Natural killer cell (primary cell): ENCODE measurements around the gene MAP1LC3B2. TPM values are rescaled to one million over a fixed set of nuclear protein-coding genes. Genes with fewer than 3 reads are reported as not detected.

Experiments used
- ATAC-seq, 3 donors: fragments of 150-1000 bp in 2 of 3; fragments of 200-7000 bp in 1 of 3; cut with Tn5 transposase; 1 replicate in 1 of 3; 2 replicates in 2 of 3; pipeline ENCODE4 v1.10.0; 2021; ENCODE audit warnings: mild to moderate bottlenecking in 2 of 3, moderate library complexity in 2 of 3
- DNase-seq, 2 donors: peaks; one replicate each; pipeline versions ENCODE4 v3.0.0 to v3.0.0-alpha.2; 2013 to 2021; ENCODE audit warnings: mixed read lengths in 1 of 2
- H3K27ac ChIP-seq: one replicate; pipeline ENCODE4 v1.5.1; 2013; ENCODE audit warnings: mild to moderate bottlenecking, low read length
- H3K27me3 ChIP-seq: one replicate; pipeline ENCODE4 v1.6.1; 2013; ENCODE audit warnings: low read length; ENCODE audit not compliant: control insufficient read depth, insufficient read depth
- H3K36me3 ChIP-seq: one replicate; pipeline ENCODE4 v1.6.1; 2013; ENCODE audit warnings: low read length; ENCODE audit not compliant: control insufficient read depth, insufficient read depth
- H3K4me1 ChIP-seq: one replicate; pipeline ENCODE4 v1.6.1; 2013; ENCODE audit warnings: low read length; ENCODE audit not compliant: control insufficient read depth, insufficient read depth
- H3K4me3 ChIP-seq: one replicate; pipeline ENCODE4 v1.5.1; 2013; ENCODE audit warnings: low read length
- H3K9me3 ChIP-seq: one replicate; pipeline ENCODE4 v1.6.1; 2013; ENCODE audit warnings: low read length; ENCODE audit not compliant: control insufficient read depth, insufficient read depth
- H3K27ac Mint-ChIP-seq, 2 donors: one replicate each; pipeline ENCODE4 v1.8.0; 2022; ENCODE audit warnings: mild to moderate bottlenecking in 2 of 2, mixed read lengths in 2 of 2, moderate library complexity in 1 of 2
- H3K27me3 Mint-ChIP-seq, 2 donors: one replicate each; pipeline ENCODE4 v1.8.0; 2022; ENCODE audit warnings: low read depth in 2 of 2, mixed read lengths in 2 of 2
- H3K36me3 Mint-ChIP-seq: one replicate; pipeline ENCODE4 v1.8.0; 2022; ENCODE audit warnings: mixed read lengths
- H3K4me1 Mint-ChIP-seq, 2 donors: one replicate each; pipeline ENCODE4 v1.8.0; 2022; ENCODE audit warnings: mixed read lengths in 2 of 2
- H3K4me3 Mint-ChIP-seq: one replicate; pipeline ENCODE4 v1.8.0; 2022; ENCODE audit warnings: mild to moderate bottlenecking, moderate library complexity, mixed read lengths
- H3K9me3 Mint-ChIP-seq, 2 donors: one replicate each; pipeline ENCODE4 v1.8.0; 2022; ENCODE audit warnings: mixed read lengths in 2 of 2
- WGBS: methylation state at CpG from one replicate; pipeline ENCODE4 v1.1.7; 2013; ENCODE audit warnings: missing lambda C conversion rate; ENCODE audit not compliant: insufficient coverage; 5-methylcytosine and 5-hydroxymethylcytosine counted together
- intact Hi-C: fragments of 100-400 bp; cut with micrococcal nuclease; formaldehyde crosslinking; loops from one replicate; pipeline ENCODE4 v1.14.2; 2022
- total RNA-seq, 4 donors: library from RNA; stranded (reverse); fragments of 120-200 nt in 1 of 4; gene quantifications; one replicate each; pipeline versions ENCODE4 v1.2.3 to v1.2.4, GENCODE V29; 2013 to 2022
- TF ChIP-seq, protein P1 (sequence below): fragments of 200-600 bp; IDR thresholded peaks from one replicate; pipeline ENCODE4 v1.8.0; 2022; ENCODE audit warnings: antibody characterized with exemption

Gene MAP1LC3B2
- total RNA-seq, 3 donors from 2014 or later (not counting 1 experiment from before 2014, with no cell fraction given), result 1.5 to 3.7 (median 3.3) TPM

DNA sequence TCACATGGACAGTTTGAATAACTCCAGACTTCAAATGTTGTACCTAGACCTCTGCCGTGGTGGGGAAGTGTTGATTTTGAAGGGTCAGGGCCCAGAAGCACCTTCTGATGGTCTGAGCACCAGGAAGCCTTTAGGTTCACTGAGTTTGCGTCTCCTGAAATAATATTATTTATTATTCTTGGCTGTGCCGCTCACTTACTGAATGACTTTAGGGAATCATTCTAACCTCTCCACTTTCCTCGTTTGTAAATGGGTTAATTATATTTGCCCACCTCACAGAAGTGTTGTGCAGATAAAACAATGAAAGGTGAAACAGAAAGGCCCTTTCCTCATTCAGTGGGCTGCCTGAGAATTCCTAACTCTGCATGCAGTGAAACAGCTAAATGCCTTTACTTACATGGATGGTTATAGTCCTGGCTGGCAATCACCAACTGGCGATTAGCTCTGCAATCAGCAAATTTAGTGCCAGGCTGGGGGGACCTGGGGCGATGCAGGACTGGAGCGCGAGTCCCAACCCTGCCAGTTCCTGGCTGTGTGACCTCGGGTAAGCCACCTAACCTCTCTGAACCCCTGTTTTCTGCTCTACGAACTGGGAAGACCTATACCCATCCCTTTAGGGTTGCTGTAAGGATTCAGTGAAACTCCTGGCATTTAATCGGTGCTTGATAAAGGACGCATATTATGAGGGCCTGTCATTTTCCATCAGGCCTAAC is 57.5 kb downstream of the MAP1LC3B2 start:
- Histone ChIP-seq H3K4me1 (no peaks in the 10 kb centered on the region), H3K36me3 (no peaks in the 10 kb centered on the region), H3K27me3 (no peaks in the 10 kb centered on the region), H3K4me3 (no peak overlapping the region), H3K9me3 (no peaks in the 10 kb centered on the region), H3K27ac (no peak overlapping the region)
- H3K27ac Mint-ChIP-seq, result no peak overlapping the region
- H3K9me3 Mint-ChIP-seq, result no peaks in the 10 kb centered on the region
- H3K4me1 Mint-ChIP-seq, result no peaks in the 10 kb centered on the region
- H3K27me3 Mint-ChIP-seq, result peaks cover 3 to 9% of the 10 kb centered on the region in 2 donors
- 86% methylated on average over 11 of the region's 12 CpGs for WGBS
- DNase-seq (no peak), ATAC-seq (no peak)
- intact Hi-C loops, result no loop called here
- H3K36me3 Mint-ChIP-seq, result no peaks in the 10 kb centered on the region
- no peak overlapping the region for H3K4me3 Mint-ChIP-seq
- TF ChIP-seq, protein P1, sequence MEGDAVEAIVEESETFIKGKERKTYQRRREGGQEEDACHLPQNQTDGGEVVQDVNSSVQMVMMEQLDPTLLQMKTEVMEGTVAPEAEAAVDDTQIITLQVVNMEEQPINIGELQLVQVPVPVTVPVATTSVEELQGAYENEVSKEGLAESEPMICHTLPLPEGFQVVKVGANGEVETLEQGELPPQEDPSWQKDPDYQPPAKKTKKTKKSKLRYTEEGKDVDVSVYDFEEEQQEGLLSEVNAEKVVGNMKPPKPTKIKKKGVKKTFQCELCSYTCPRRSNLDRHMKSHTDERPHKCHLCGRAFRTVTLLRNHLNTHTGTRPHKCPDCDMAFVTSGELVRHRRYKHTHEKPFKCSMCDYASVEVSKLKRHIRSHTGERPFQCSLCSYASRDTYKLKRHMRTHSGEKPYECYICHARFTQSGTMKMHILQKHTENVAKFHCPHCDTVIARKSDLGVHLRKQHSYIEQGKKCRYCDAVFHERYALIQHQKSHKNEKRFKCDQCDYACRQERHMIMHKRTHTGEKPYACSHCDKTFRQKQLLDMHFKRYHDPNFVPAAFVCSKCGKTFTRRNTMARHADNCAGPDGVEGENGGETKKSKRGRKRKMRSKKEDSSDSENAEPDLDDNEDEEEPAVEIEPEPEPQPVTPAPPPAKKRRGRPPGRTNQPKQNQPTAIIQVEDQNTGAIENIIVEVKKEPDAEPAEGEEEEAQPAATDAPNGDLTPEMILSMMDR, result no peak

DNA sequence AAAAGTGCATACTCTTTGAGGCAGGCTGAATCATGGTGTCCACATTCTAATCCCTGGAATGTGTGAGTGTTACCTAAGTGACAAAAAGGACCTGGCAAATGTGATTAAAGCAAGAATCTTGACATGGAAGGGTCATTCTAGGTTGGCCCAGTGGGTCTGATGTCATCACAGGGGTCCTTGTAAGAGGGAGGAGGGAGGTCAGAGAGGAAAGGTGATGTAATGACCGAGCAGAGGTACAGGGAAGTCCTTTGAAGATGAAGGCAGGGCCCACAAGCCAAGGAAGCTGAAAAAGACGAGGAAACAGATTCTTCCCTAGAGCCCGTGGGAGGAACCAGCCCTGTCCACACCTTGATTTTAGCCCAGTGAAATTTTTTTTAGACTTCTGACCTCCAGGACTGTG is 60.1 kb downstream of the MAP1LC3B2 start:
- 77% methylated on average over 3 of the region's 3 CpGs for WGBS

DNA sequence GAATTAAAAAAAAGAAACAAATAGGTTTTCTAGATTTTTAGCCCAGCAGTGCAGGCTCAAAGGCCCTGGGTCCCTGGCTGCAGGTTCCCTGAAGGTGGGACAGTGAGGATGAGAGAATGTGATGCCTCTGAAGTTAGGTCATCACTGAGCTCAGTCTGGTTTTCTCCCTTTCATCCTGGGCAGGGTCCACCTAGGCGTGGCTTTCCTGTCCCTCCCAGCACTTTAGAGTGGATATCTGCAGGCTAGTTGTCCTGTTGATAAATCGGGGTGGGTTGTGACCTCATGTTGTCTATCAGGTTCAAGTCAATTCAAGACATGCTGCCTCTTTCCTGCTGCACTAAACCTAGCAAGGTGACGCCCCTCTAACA is 60.9 kb downstream of the MAP1LC3B2 start:
- H3K4me3 Mint-ChIP-seq, result no peak overlapping the region
- H3K4me3 ChIP-seq, result no peak overlapping the region
- no peak overlapping the region for H3K27ac Mint-ChIP-seq
- no peaks in the 10 kb centered on the region for H3K4me1 ChIP-seq
- ATAC-seq, result no peak
- H3K27me3 Mint-ChIP-seq, result peaks cover 5 to 25% of the 10 kb centered on the region in 2 donors
- H3K36me3 Mint-ChIP-seq, result no peaks in the 10 kb centered on the region
- intact Hi-C loops, result no loop called here
- no peaks in the 10 kb centered on the region for H3K27me3 ChIP-seq
- no peak overlapping the region for H3K27ac ChIP-seq
- WGBS, result 89% methylated on average over 3 of the region's 3 CpGs
- H3K36me3 ChIP-seq, result no peaks in the 10 kb centered on the region
- H3K4me1 Mint-ChIP-seq, result no peaks in the 10 kb centered on the region
- peaks cover 0 to 3% of the 10 kb centered on the region in 2 donors for H3K9me3 Mint-ChIP-seq
- H3K9me3 ChIP-seq, result peaks cover 10% of the 10 kb centered on the region
- TF ChIP-seq, protein P1, result no peak
- no peak for DNase-seq

More for the DNA sequence above, 60.1 kb downstream of the MAP1LC3B2 start:
- DNase-seq, result no peak
- ATAC-seq, result no peak
- peaks cover 10% of the 10 kb centered on the region for H3K9me3 ChIP-seq
- H3K36me3 ChIP-seq, result no peaks in the 10 kb centered on the region
- Mint-ChIP-seq H3K36me3 (no peaks in the 10 kb centered on the region), H3K27ac (no peak overlapping the region), H3K4me3 (no peak overlapping the region), H3K9me3 (peaks cover 0 to 3% of the 10 kb centered on the region in 2 donors), H3K4me1 (no peaks in the 10 kb centered on the region), H3K27me3 (peaks cover 5 to 25% of the 10 kb centered on the region in 2 donors)
- no peaks in the 10 kb centered on the region for H3K4me1 ChIP-seq
- H3K27me3 ChIP-seq, result no peaks in the 10 kb centered on the region
- TF ChIP-seq, protein P1, result no peak
- H3K27ac ChIP-seq, result no peak overlapping the region
- intact Hi-C loops, result no loop called here
- H3K4me3 ChIP-seq, result no peak overlapping the region
